Lower leg skin (tissue), 3 donors: ENCODE data around the gene ENTPD5.

Experiments used
- POLR2A ChIP-seq, 2 donors: fragments of 450-650 bp; IDR thresholded peaks; one replicate each; pipeline ENCODE4 v1.6.1; 2016 to 2017; ENCODE audit warnings: antibody characterized with exemption in 2 of 2, mild to moderate bottlenecking in 1 of 2, moderate library complexity in 1 of 2
- TF ChIP-seq, protein P1 (sequence below), 3 donors: fragments of 450-650 bp; IDR thresholded peaks; one replicate each; pipeline ENCODE4 v1.5.1; 2016; ENCODE audit warnings: antibody characterized with exemption in 3 of 3, mild to moderate bottlenecking in 3 of 3, moderate library complexity in 2 of 3

DNA sequence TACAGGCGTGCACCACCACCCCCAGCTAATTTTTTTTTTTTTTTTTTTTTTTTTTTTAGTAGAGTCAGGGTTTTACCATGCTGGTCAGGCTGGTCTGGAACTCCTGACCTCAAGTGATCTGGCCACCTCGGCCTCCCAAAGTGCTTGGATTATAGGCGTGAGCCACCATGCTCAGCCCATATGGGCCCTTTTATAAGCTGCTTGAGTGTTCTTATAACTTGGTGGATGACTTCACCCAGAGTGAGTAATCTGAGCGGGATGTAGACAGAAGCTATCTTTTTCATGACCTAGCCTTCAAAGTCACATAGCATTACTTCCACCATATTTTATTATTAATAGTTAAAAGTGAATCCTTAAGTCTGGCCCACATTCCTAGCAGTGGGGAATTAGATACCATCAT is 16.5 kb upstream of the ENTPD5 start:
- TF ChIP-seq, protein P1, sequence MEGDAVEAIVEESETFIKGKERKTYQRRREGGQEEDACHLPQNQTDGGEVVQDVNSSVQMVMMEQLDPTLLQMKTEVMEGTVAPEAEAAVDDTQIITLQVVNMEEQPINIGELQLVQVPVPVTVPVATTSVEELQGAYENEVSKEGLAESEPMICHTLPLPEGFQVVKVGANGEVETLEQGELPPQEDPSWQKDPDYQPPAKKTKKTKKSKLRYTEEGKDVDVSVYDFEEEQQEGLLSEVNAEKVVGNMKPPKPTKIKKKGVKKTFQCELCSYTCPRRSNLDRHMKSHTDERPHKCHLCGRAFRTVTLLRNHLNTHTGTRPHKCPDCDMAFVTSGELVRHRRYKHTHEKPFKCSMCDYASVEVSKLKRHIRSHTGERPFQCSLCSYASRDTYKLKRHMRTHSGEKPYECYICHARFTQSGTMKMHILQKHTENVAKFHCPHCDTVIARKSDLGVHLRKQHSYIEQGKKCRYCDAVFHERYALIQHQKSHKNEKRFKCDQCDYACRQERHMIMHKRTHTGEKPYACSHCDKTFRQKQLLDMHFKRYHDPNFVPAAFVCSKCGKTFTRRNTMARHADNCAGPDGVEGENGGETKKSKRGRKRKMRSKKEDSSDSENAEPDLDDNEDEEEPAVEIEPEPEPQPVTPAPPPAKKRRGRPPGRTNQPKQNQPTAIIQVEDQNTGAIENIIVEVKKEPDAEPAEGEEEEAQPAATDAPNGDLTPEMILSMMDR (IDR thresholded peaks at IDR 0.05) = no peak
- TF ChIP-seq POLR2A (IDR thresholded peaks at IDR 0.05) = no peak
